Mononuclear cell (primary cell): Measurements from ENCODE around the gene PLD1. TPM values are rescaled to one million over a fixed set of nuclear protein-coding genes. Genes with fewer than 3 reads are reported as not detected.

ENCODE experiments used
- H3K27me3 ChIP-seq: 2 replicates; pipeline ENCODE4 v1.6.0; 2011; ENCODE audit warnings: low read length, control low read depth; ENCODE audit not compliant: insufficient read depth
- H3K4me1 ChIP-seq: 2 replicates; pipeline ENCODE4 v1.5.1; 2011; ENCODE audit warnings: mild to moderate bottlenecking, low read length, control low read depth; ENCODE audit not compliant: insufficient read depth
- H3K4me3 ChIP-seq: 2 replicates; pipeline ENCODE4 v1.5.1; 2011; ENCODE audit warnings: mild to moderate bottlenecking, low read length, moderate library complexity
- H3K9me3 ChIP-seq: 2 replicates; pipeline ENCODE4 v1.5.1; 2011; ENCODE audit warnings: low read depth, mild to moderate bottlenecking, control low read depth, low read length
- total RNA-seq: library from RNA; depleted of rRNA; stranded (reverse); fragments of >200 nt; gene quantifications from one replicate; pipeline ENCODE4 v1.2.3, GENCODE V29; 2012

Gene PLD1
- total RNA-seq, 1 donor = 10.4 TPM

GRCh38 chr3:171783626-171784025, 26.7 kb downstream of the PLD1 start:
- H3K27me3 ChIP-seq = no peaks in the 10 kb centered on the region

GRCh38 chr3:171783086-171783485, 27.2 kb downstream of the PLD1 start:
- no peaks in the 10 kb centered on the region for H3K9me3 ChIP-seq
- no peaks in the 10 kb centered on the region for H3K27me3 ChIP-seq
- no peak overlapping the region for H3K4me3 ChIP-seq
- H3K4me1 ChIP-seq = peaks cover 20% of the 10 kb centered on the region

More at GRCh38 chr3:171783626-171784025, 26.7 kb downstream of the PLD1 start:
- H3K4me3 ChIP-seq = no peak overlapping the region
- H3K9me3 ChIP-seq = no peaks in the 10 kb centered on the region
- H3K4me1 ChIP-seq = peaks cover 15% of the 10 kb centered on the region

DNA sequence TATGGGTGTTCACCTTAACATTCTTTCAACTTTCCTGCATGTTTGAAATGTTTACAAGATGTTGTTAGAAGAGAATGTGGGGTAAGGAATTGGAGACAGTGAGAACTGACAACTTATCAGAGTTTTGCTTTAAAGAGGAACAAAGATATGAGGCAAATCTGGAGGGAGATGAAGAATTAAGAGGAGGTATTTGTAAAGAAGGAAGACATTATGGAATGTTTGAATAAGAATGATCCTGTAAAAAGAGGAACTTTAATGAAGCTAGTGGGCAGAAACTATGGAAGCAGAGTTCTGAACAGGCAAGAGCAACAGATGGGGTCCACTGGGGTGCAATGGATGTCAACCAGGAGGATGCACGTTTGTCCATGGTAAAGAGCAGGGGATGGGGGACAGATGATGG, 27.7 kb downstream of the PLD1 start:
- Histone ChIP-seq H3K9me3 (no peaks in the 10 kb centered on the region), H3K27me3 (no peaks in the 10 kb centered on the region), H3K4me1 (peaks cover 24% of the 10 kb centered on the region), H3K4me3 (no peak overlapping the region)

- no peak overlapping the region for H3K4me3 ChIP-seq
- no peaks in the 10 kb centered on the region for H3K9me3 ChIP-seq
- H3K27me3 ChIP-seq = no peaks in the 10 kb centered on the region
- H3K4me1 ChIP-seq = peaks cover 31% of the 10 kb centered on the region
These were observed 28.6 kb downstream of the PLD1 start for GRCh38 chr3:171781711-171782127.

DNA sequence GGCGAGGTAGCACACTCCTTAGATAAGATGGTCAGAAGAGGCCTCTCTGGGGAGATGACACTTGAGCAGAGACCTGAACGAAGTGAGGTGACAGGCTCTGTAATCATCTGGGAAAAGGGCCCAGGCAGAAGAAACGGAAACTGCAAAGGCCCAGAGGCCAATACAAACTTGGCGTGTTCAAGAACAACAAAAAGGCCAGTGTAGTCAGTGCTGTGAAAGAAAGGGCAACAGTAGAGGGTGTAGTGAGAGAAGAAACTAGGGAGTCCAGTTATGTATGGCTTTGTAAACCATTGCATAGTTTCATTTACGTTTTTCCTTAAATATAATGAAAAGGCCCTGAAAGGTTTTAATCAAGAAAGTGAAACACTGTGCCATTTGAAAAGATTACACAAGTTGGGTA, 31.8 kb downstream of the PLD1 start:
- no peaks in the 10 kb centered on the region for H3K9me3 ChIP-seq
- H3K27me3 ChIP-seq = no peaks in the 10 kb centered on the region
- H3K4me1 ChIP-seq = peaks cover 40% of the 10 kb centered on the region
- H3K4me3 ChIP-seq = no peak overlapping the region

DNA sequence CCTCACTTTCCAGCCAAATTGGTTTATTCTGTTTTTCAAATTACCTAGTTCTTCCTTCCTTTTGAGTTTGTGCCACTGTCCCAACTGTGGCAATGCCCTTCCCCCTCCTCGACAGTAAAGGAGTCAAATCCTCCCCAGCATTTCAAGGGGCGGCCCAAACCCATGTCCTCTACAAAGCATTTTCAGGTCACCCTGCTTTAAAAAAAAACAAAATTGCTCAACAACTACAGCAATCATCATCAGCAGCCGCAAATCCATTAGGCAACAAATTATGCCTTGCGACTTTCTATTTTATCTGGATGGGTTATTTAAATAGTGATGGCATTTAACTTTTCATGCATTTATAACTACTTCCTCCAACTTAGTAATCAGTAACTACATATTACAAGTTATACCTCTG, 32.7 kb downstream of the PLD1 start:
- H3K9me3 ChIP-seq = no peaks in the 10 kb centered on the region
- H3K27me3 ChIP-seq = no peaks in the 10 kb centered on the region
- no peak overlapping the region for H3K4me3 ChIP-seq
- H3K4me1 ChIP-seq = peaks cover 34% of the 10 kb centered on the region

GRCh38 chr3:171776839-171777583, 33.3 kb downstream of the PLD1 start:
- Histone ChIP-seq H3K4me1 (peaks cover 29% of the 10 kb centered on the region), H3K9me3 (no peaks in the 10 kb centered on the region), H3K4me3 (no peak overlapping the region), H3K27me3 (no peaks in the 10 kb centered on the region)

- Histone ChIP-seq H3K4me3 (no peak overlapping the region), H3K27me3 (no peaks in the 10 kb centered on the region), H3K4me1 (peaks cover 27% of the 10 kb centered on the region), H3K9me3 (no peaks in the 10 kb centered on the region)
These were observed 33.9 kb downstream of the PLD1 start for GRCh38 chr3:171776411-171776810.

GRCh38 chr3:171775943-171776342, 34.3 kb downstream of the PLD1 start:
- no peak overlapping the region for H3K4me3 ChIP-seq
- no peaks in the 10 kb centered on the region for H3K9me3 ChIP-seq
- H3K27me3 ChIP-seq = no peaks in the 10 kb centered on the region
- H3K4me1 ChIP-seq = peaks cover 30% of the 10 kb centered on the region

GRCh38 chr3:171774521-171774920, 35.8 kb downstream of the PLD1 start:
- no peaks in the 10 kb centered on the region for H3K27me3 ChIP-seq
- no peaks in the 10 kb centered on the region for H3K9me3 ChIP-seq
- H3K4me3 ChIP-seq = no peak overlapping the region
- peaks cover 37% of the 10 kb centered on the region for H3K4me1 ChIP-seq

DNA sequence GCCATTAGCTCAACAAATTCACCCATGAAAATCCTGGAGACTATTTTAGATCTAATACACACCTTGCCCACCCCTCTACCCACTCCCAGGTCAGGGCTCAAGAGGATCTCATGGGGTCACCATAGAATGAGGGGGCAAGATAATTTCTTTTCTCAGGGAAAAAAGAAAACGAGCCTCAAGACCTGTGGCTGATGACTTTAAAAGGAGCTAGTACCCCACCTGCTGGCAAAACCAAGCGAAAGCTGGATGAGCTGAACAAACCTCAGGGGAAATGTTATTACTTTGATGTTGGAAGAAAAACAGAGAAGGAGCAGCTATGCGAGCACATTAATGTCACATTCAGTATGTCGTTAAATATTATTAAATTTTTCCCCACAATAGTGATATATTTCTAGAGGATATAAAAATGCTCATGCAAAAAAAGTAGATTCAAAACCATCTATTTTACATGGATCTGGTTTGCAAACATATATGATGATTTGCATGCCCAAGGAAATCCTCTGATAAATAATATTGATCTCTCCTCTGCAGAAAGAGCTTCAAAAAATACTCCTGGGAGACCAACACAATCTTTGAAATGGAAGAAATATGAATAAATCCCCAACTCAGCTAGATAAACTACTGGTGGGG, 37.7 kb downstream of the PLD1 start:
- no peaks in the 10 kb centered on the region for H3K27me3 ChIP-seq
- peaks cover 35% of the 10 kb centered on the region for H3K4me1 ChIP-seq
- H3K4me3 ChIP-seq = no peak overlapping the region
- no peaks in the 10 kb centered on the region for H3K9me3 ChIP-seq

DNA sequence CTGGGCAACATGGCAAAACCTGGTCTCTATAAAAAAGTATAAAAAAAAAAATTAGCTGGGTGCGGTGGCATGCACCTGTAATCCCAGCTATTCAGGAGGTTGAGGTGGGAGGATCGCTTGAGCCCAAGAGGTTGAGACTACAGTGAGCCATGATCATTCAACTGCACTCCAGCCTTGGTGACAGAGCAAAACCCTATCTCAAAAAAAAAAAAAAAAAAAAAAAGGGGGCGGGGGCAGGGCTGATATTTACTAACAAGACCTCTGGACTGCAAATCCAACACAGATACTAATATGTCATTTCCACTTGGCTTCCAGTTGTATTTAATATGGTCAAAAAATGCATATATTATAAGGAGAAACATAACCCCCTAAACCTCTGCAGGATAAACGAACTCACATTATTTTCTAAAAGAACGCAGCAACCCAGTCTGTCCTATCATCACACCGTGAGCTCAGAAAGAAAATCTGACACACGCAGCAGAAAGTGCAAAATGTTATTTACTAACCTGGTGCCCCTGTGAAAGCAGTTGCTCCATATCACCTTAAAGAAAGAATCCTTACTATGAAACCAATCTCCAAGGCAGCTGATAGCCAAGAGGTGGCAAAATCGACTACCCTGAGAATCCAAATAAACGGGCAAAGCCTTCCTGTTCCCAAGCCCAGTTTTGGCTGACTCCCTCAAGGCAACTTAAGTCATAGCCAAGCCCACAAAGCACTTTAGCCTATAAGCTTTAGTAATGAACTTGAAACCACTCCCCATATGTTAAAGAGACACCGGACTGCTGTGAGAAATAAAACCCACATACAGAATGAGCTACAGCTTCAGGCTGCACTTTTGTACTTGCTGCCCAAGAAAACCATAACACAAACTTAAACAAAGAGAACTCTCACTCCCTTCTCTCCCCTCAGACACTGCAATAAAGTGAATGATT, 39.3 kb downstream of the PLD1 start:
- Histone ChIP-seq H3K27me3 (no peaks in the 10 kb centered on the region), H3K4me1 (peaks cover 23% of the 10 kb centered on the region), H3K9me3 (no peaks in the 10 kb centered on the region), H3K4me3 (no peak overlapping the region)

DNA sequence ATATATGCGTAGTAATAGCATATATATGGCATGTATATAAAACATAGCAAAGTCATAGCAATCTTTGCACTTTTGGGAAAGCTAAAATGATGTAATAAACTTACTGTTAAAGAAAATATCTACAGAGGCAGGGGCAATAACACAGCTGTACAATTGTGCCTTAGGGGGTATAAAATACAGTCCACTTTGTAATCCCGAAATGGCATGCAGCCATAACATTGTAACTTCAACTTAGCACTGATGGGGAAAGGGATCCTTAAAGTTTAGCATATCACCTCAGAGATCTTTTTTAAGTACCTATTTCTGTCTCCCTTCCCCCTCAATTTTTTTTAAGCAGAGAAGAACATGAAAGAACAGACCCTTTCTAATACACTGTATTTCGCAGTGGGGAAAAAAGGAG, 40.8 kb downstream of the PLD1 start:
- no peaks in the 10 kb centered on the region for H3K9me3 ChIP-seq
- no peaks in the 10 kb centered on the region for H3K27me3 ChIP-seq
- H3K4me1 ChIP-seq = peaks cover 20% of the 10 kb centered on the region
- no peak overlapping the region for H3K4me3 ChIP-seq

DNA sequence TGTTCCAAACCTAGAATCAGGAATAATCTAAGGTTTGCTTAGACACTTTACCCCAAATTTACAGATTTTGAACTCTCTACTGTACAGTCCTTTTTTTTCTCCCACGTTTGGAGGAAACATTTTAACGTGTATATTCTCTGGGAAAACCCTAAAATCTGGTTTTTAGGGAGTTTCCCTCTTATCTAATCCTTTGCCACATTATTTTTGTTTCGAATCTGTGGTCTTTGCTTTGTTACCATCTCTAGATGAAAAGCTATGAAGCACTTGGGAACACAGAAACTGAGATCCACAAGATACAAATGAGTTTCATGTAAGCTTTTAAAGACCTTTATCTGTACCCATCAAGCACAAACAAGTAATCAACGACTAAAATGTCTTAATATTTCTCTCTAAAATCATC, 41.3 kb downstream of the PLD1 start:
- Histone ChIP-seq H3K9me3 (no peaks in the 10 kb centered on the region), H3K27me3 (no peaks in the 10 kb centered on the region), H3K4me1 (peaks cover 20% of the 10 kb centered on the region), H3K4me3 (no peak overlapping the region)

DNA sequence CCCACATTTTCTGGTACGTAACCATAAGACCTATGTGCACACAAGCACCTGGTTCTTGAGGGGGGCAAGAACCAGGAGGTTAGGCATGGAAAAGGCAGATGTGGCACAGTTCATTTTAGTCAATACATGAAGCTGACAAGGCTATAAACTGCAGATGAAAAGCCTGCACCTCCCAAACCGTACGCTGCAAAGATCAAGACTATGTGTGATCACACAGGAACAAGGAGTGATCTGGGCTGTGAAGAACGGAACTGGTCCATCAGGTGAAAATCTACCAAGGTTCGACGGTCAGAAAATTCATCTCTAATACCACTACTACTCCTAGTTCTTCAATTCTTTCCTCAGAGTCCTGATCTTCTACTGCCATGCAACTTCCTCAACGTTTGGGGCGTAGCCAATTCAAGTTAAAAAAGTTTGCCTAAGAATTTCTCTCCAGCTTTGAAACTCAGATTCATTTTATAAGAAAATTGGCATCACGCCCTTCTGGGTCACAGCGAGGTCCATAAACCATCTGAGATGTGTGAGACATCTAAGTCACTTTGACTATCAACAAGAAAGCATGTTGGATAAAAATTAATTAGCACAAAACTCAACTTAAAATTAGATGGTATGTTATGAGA, 41.9 kb downstream of the PLD1 start:
- no peak overlapping the region for H3K4me3 ChIP-seq
- peaks cover 20% of the 10 kb centered on the region for H3K4me1 ChIP-seq
- no peaks in the 10 kb centered on the region for H3K9me3 ChIP-seq
- no peaks in the 10 kb centered on the region for H3K27me3 ChIP-seq
